HG03432 (cell line): Measurements from ENCODE around the gene PCMT1.
"Not testable (repeated sequence)": the region's sequence is repeated elsewhere in the genome, so short reads cannot be mapped to it uniquely, and the experiment has no call there.

Source experiments
- ATAC-seq: cut with Tn5 transposase; IDR thresholded peaks from one replicate; pipeline ENCODE4 v1.9.1; 2021; ENCODE audit warnings: mild to moderate bottlenecking, moderate library complexity; ENCODE audit not compliant: unreplicated experiment

PCMT1 gene

DNA sequence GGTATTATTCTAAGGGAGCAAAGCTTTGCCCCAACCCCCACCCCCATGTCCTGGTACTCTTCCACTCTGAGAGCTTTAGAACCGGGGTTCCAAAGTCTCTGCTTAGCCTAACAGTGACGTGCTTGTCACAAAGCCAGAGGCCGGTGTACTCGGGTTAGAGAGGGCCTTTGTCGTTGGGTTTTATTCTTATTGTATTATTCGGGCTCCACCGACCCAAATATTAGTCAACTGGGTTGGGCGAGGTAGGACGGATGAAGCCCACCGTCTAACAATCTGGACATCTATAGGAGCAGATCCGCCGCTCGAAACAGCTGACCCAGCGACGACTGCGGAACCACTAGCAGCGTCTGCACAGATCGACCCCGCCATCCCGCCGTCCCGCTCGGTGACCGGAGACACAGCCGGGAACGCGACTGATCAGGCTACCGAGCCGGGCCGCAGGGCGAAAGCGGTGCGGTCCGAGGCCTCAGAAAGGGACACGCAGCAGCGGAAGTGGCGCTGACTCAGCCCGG, 403 bp upstream of the PCMT1 start:
- peak; percentile 5 for ATAC-seq

GRCh38 chr6:149750136-149750609, 632 bp downstream of the PCMT1 start:
- ATAC-seq: peak; percentile 48

DNA sequence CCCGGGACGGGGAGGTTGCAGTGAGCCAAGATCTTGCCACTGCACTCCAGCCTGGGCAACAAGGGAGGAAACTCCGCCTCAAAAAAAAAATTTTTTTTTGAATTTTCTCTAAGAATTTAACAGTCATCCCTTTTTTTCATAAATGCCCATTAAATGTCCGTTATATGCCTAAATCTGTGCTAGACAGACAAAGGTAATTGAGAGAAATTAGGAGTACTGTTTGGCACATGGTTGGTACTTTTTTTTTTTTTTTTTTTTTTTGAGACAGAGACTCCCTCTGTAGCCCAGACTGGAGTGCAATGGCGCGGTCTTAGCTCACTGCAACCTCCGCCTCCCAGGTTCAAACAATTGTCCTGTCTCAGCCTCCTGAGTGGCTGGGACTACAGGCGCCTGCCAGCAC, 1.7 kb downstream of the PCMT1 start:
- no peak for ATAC-seq

GRCh38 chr6:149751920-149752319, 2.4 kb downstream of the PCMT1 start:
- not testable (repeated sequence) for ATAC-seq

DNA sequence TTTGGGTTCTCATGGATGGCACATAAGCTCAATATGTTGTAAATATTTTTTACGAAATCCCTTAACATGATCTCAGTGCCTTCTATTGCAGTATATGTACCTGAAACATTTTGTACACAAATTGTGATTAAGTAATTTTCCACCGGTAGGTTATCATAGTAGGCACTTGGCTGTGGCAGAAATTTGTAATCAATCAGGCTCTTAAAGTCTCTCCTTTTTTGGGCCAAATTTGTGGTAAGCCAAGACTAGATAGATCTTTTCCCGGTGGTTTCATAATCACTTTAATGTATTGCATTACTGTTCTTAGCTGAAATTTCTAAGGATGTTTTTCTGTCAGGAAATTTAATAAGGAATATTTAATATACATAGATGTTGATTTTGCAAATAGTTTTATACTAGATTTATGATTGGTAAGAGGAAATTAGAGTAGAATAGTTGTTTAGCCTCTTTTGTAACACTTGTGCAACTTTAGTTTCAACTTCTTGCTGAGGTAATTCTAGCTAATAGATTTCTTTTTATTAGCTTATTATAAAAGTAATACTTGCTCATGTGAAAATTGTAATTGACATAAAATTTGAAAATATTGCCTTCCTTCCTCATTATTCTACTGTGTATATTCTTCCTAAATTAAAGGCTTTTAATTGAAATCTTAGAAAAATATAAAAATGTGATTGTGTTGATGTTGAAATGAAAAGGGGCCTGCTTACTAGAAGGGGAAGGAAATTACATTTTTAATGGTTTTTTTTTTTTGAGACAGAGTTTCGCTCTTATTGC, 3.2 kb downstream of the PCMT1 start:
- no peak for ATAC-seq

DNA sequence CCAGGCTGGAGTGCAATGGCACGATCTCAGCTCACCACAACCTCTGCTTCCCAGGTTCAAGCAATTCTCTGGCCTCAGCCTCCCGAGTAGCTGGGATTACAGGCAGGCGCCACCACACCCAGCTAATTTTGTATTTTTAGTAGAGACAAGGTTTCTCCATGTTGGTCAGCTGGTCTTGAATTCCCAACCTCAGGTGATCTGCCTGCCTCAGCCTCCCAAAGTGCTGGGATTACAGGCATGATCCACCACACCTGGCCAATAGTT, 3.8 kb downstream of the PCMT1 start:
- ATAC-seq: not testable (repeated sequence)

- no peak for ATAC-seq
These were observed 5.0 kb downstream of the PCMT1 start for GRCh38 chr6:149754548-149754947.

DNA sequence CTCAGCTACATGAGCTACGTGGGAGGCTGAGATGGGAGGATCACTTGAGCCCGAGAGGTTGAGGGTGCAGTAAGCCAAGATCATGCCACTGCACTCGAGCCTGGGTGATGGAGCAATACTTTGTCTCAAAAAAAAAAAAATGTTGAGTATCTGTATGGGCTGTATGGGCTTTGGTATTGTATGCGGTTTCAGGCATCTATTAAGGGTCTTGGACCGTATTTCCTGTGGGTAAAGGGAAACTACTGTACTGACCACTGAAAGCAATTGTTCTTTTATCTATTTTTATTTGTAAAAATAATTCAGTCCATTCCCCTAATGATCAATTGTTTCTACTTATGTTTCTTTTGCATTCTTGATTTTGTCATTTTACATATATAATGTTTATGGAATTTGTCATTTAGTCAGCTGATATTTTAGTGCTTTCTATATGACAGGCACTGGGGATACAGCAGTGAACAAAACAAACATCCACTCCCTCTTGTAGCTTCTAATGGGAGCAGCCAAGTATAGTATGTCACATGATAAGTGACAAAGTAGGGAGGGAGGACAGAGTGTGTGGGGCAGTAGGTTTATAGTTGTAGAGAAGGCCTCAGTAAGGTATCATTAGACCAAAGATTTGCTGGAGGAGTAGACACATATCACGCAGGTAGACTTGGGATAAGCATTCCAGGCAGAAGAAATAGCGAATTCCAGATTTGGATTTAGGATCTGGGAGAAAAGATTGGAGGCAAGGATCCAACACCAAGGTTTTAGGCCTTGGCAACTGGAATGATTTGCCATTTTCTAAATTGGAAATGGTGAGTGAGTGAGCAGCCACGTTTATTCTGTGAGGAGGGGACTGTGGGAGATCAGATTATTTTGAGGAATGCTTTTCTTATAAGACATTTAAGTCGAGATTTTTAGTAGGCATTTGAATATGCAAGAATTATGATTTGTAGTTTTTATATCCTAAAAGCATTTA, 6.0 kb downstream of the PCMT1 start:
- peak; percentile 86 for ATAC-seq

DNA sequence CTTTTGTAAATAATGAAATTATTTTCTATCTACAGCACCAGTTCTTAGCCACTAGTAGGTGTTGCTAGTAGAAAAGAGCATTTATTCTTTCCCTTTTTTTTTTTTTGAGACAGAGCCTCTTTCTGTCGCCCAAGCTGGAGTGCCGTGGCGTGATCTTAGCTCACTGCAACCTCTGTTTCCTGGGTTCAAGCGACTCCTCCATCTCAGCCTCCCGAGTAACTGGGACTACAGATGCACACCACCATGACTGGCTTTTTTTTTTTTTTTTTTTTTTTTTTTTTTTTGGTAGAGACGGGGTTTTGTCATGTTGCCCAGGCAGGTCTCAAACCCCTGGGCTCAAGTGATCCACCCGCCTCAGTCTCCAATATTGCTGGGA, 6.7 kb downstream of the PCMT1 start:
- no peak for ATAC-seq

- ATAC-seq: peak; percentile 100
These were observed 11.9 kb downstream of the PCMT1 start for GRCh38 chr6:149761438-149761837.

GRCh38 chr6:149763866-149764265, 14.3 kb downstream of the PCMT1 start:
- ATAC-seq: no peak

GRCh38 chr6:149766156-149766769, 16.7 kb downstream of the PCMT1 start:
- no peak for ATAC-seq

- ATAC-seq: no peak
These were observed 20.1 kb downstream of the PCMT1 start for GRCh38 chr6:149769676-149770075.

DNA sequence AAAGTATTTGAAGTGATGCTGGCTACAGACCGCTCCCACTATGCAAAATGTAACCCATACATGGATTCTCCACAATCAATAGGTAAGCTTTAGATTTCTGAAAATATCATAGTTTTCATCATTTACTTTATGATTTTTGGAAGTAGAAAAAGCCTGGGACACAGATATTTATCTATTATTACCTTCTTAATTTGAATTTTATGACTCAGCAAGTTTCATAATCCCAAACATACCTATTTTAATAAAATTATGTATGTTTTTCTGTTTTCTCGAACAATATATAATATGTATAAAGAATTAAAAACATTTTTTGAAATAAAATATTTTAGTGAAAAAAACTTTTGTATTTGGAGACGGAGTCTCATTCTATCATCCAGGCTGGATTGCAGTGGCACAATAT, 21.6 kb downstream of the PCMT1 start:
- ATAC-seq: no peak

DNA sequence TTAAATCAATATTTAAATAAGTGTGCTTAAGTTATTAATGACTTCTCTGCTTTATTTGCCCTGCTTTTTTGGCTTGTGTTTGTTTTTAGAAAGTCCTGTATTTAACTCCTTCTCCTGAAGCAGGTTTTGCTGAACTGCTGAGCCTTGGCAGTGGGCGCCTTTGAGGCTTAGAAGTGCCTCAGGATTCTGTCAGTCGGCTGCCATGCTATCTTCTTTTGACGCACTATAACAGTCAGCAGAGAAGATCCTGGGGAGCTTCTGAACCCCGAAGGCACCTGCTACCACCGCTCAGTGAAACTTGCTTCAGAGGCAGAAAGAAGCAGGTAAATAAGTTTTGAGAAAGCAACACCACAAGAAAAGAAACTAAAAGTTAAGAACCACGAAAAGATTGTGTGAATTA, 22.4 kb downstream of the PCMT1 start:
- no peak for ATAC-seq

- ATAC-seq: no peak
These were observed 28.1 kb downstream of the PCMT1 start for GRCh38 chr6:149777624-149778023.

- no peak for ATAC-seq
These were observed 30.1 kb downstream of the PCMT1 start for GRCh38 chr6:149779644-149779963.

- ATAC-seq: no peak
These were observed 32.2 kb downstream of the PCMT1 start for GRCh38 chr6:149781715-149782114.

DNA sequence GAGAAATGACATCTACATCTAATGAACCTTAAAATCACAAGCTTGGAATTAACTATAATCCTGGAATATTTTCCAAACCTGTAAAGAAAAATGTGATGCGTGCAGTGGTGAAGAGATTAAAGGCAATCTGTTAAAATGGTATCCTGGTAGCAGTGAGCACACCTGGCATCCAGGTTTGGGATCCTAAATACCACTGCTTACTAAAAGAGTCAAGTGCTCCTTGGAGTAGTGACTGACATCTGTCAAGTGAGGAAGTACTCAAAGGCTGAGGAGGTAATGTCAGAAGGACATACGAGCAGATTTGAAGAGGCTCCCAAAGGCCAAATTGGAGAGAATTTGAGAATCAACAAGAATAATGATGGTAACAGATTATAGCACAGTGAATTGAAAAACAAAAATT, 32.8 kb downstream of the PCMT1 start:
- ATAC-seq: no peak

DNA sequence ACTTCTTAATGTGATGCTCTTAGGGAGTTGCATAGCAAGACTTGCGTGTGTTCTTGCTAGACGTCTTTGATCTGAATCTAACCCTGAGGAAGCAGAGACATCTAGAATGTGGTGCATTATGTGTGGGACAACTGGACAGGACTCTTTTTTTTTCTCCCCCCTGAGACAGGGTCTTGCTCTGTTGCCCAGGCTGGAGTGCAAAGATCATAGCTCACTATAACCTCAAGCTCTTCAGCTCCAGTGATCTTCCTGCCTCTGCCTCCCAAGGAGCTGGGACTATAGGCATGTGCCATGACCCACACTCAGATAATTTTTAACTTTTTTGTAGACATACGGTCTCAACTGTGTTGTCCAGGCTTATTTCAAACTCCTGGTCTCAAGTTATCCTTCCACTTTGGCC, 34.0 kb downstream of the PCMT1 start:
- ATAC-seq: no peak

- no peak for ATAC-seq
These were observed 56.6 kb downstream of the PCMT1 start for GRCh38 chr6:149806127-149806526.

DNA sequence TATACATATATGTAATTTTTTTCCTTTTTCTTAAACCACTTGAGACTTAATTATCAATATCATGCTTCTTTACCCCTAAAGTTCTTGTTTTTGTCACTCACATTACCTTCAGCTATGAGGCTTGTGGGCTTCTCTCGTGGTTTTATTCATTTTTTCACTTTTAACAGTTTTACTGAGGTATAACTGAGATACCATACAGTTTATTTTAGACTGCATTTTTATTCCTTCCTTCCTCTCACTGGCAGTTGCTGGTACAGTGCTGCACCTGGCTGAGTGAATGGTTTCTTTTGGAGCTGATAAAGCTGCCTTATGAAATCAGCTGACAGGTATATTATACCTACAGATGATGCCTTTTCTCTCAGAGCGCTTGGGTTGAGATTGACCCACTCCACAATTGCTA, 60.3 kb downstream of the PCMT1 start:
- no peak for ATAC-seq
